ENCODE measurements around the gene CRELD2.

DNA sequence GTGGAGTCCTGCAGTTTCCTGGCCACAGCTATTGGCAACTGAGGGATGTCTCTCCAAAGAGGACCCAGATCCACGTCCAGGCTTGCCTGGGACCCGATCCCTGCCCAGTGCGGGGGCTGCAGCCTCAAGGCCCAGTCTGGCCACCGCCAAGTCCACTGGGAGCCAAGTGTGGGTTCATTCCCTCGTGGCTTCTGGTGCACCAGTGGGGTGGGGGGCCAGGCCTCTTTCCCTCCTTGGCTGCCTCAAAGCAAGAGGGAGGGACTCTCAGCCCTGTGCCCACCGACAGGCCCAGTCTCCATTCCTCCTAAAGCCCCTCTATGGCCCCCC is 28.8 kb downstream of the CRELD2 start:
- TF ChIP-seq MXI1 (IDR thresholded peaks at IDR 0.05; ENCODE audit: borderline replicate concordance, low read depth, low read length) (no peak), RAD21 (IDR thresholded peaks at IDR 0.05; ENCODE audit: low read length) (no peak), POLR2A (IDR thresholded peaks at IDR 0.05; ENCODE audit: low read depth, low read length) (no peak), BHLHE40 (IDR thresholded peaks at IDR 0.05; ENCODE audit: low read depth, low read length) (no peak), RFX5 (IDR thresholded peaks at IDR 0.05; ENCODE audit: low read depth, low read length) (no peak)
- TF ChIP-seq, protein P1, sequence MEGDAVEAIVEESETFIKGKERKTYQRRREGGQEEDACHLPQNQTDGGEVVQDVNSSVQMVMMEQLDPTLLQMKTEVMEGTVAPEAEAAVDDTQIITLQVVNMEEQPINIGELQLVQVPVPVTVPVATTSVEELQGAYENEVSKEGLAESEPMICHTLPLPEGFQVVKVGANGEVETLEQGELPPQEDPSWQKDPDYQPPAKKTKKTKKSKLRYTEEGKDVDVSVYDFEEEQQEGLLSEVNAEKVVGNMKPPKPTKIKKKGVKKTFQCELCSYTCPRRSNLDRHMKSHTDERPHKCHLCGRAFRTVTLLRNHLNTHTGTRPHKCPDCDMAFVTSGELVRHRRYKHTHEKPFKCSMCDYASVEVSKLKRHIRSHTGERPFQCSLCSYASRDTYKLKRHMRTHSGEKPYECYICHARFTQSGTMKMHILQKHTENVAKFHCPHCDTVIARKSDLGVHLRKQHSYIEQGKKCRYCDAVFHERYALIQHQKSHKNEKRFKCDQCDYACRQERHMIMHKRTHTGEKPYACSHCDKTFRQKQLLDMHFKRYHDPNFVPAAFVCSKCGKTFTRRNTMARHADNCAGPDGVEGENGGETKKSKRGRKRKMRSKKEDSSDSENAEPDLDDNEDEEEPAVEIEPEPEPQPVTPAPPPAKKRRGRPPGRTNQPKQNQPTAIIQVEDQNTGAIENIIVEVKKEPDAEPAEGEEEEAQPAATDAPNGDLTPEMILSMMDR (conservative IDR thresholded peaks at IDR 0.05; ENCODE audit: low read depth, low read length) = no peak
- TF ChIP-seq, protein P2, sequence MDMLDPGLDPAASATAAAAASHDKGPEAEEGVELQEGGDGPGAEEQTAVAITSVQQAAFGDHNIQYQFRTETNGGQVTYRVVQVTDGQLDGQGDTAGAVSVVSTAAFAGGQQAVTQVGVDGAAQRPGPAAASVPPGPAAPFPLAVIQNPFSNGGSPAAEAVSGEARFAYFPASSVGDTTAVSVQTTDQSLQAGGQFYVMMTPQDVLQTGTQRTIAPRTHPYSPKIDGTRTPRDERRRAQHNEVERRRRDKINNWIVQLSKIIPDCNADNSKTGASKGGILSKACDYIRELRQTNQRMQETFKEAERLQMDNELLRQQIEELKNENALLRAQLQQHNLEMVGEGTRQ (IDR thresholded peaks at IDR 0.05; ENCODE audit: low read depth, low read length) = no peak

Data from IMR-90 (cell line).